GM12878 (cell line): ENCODE data around the gene KRTAP10-2.

Source experiments
- CHD2 ChIP-seq: IDR thresholded peaks from 2 replicates; pipeline ENCODE4 v1.6.1; 2011; ENCODE audit warnings: low read depth, low read length, improper control_type of control experiment, borderline replicate concordance
- EZH2 ChIP-seq: IDR thresholded peaks from 2 replicates; pipeline ENCODE4 v1.6.1; 2012; ENCODE audit warnings: low read depth, mild to moderate bottlenecking, control low read depth, inconsistent platforms, low read length, borderline replicate concordance; ENCODE audit not compliant: control insufficient read depth
- SRF ChIP-seq, 2 experiments: IDR thresholded peaks; 2 replicates each; pipeline ENCODE4 v1.6.1; 2011; ENCODE audit warnings: low read depth in 2 of 2, low read length in 2 of 2, mild to moderate bottlenecking in 1 of 2, moderate library complexity in 1 of 2
- TF ChIP-seq, protein P1 (sequence below), 3 experiments: IDR thresholded peaks in 2 of 3; conservative IDR thresholded peaks in 1 of 3; 2 replicates each; pipeline ENCODE4 v1.5.1; 2011; ENCODE audit warnings: low read depth in 3 of 3, low read length in 3 of 3, mild to moderate bottlenecking in 3 of 3, control low read depth in 2 of 3, moderate library complexity in 2 of 3, inconsistent platforms in 1 of 3, mixed read lengths in 1 of 3; ENCODE audit not compliant: control insufficient read depth in 2 of 3, insufficient read depth in 1 of 3; ENCODE audit errors: extremely low read depth in 1 of 3

DNA sequence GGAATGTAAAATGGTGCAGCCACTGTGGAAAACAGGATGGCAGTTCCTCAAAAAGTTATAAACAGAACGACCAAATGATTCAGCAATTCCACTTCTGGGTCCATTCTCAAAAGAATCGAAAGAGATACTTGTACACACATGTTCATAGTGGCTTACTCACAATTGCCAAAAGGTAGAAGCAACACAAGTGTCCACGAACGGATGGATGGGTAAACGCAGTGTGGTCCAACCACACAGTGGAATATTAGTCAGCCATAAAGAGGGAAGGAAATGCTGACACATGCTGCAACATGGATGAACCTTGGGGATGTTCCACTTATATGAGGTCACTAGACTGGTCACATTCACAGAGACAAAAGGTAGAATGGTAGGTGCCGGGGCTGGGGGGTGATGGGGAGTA lies 16.6 kb downstream of the KRTAP10-2 start:
- TF ChIP-seq, protein P1, sequence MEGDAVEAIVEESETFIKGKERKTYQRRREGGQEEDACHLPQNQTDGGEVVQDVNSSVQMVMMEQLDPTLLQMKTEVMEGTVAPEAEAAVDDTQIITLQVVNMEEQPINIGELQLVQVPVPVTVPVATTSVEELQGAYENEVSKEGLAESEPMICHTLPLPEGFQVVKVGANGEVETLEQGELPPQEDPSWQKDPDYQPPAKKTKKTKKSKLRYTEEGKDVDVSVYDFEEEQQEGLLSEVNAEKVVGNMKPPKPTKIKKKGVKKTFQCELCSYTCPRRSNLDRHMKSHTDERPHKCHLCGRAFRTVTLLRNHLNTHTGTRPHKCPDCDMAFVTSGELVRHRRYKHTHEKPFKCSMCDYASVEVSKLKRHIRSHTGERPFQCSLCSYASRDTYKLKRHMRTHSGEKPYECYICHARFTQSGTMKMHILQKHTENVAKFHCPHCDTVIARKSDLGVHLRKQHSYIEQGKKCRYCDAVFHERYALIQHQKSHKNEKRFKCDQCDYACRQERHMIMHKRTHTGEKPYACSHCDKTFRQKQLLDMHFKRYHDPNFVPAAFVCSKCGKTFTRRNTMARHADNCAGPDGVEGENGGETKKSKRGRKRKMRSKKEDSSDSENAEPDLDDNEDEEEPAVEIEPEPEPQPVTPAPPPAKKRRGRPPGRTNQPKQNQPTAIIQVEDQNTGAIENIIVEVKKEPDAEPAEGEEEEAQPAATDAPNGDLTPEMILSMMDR (IDR thresholded peaks at IDR 0.05 in 2 of 3, conservative IDR thresholded peaks at IDR 0.05 in 1 of 3; ENCODE audit: control insufficient read depth in 2 of 3, extremely low read depth in 1 of 3, insufficient read depth in 1 of 3, low read depth in 3 of 3, low read length in 3 of 3): no peak
- TF ChIP-seq EZH2: no peak
- no peak for TF ChIP-seq CHD2
- no peak for TF ChIP-seq SRF (IDR thresholded peaks at IDR 0.05; ENCODE audit: low read depth in 2 of 2, low read length in 2 of 2)
